Neural crest cell (in vitro differentiated cells): ENCODE results near the gene SEC24D. TPM values are rescaled to one million over a fixed set of nuclear protein-coding genes. Genes with fewer than 3 reads are reported as not detected.
A peak's percentile ranks its signal among the peaks of the same experiment; 100 is the strongest.

Experiments
- DNase-seq: peaks from one replicate; pipeline ENCODE4 v3.0.0; 2021; ENCODE audit warnings: low read depth, mixed read lengths, low spot score
- H3K27ac Mint-ChIP-seq: one replicate; pipeline ENCODE4 v1.8.0; 2021; ENCODE audit warnings: mild to moderate bottlenecking, mixed read lengths; ENCODE audit not compliant: unreplicated experiment
- H3K27me3 Mint-ChIP-seq: 2 replicates; pipeline ENCODE4 v1.8.0; 2021; ENCODE audit warnings: low read depth, mild to moderate bottlenecking, mixed read lengths
- H3K36me3 Mint-ChIP-seq: 2 replicates; pipeline ENCODE4 v1.8.0; 2021; ENCODE audit warnings: low read depth, mild to moderate bottlenecking, mixed read lengths
- H3K4me1 Mint-ChIP-seq: 2 replicates; pipeline ENCODE4 v1.8.0; 2021; ENCODE audit warnings: mixed read lengths
- H3K4me3 Mint-ChIP-seq: one replicate; pipeline ENCODE4 v1.8.0; 2021; ENCODE audit warnings: mild to moderate bottlenecking, mixed read lengths
- H3K9me3 Mint-ChIP-seq: 2 replicates; pipeline ENCODE4 v1.8.0; 2021; ENCODE audit warnings: mixed read lengths
- CTCF ChIP-seq: fragments of 200-600 bp; sonication (generic); conservative IDR thresholded peaks from 2 replicates; pipeline ENCODE4 v1.5.0; 2021; ENCODE audit warnings: antibody characterized with exemption, mild to moderate bottlenecking
- total RNA-seq: library from RNA; stranded (reverse); gene quantifications from 2 replicates; pipeline ENCODE4 v1.2.1, GENCODE V29; 2021

SEC24D gene
- total RNA-seq, 1 donor from 2014 or later = 22.9 TPM

DNA sequence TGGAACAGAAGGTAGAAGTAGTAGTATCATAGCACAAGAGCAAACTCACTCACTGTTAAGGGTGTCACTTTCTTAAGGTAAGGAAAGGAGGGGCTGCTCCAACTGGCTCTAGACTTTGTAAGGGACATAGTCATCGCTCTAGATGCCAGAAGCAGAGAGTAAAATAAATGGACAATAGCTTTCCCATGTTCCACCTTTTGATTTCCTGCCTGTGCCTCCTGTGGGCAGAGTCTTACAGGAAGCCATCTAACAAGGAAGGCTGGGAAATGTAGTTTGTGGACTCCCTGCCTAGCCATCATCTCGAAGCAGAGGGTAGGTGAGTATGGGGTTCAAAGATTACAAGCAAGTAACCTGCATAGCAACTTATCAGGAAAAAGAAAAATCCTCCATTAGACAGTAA, 152.4 kb downstream of the SEC24D start:
- peak overlapping the region; percentile 66 for H3K4me3 Mint-ChIP-seq
- peaks cover 2% of the 10 kb centered on the region for H3K9me3 Mint-ChIP-seq
- no peak for TF ChIP-seq CTCF
- peaks cover 29% of the 10 kb centered on the region for H3K4me1 Mint-ChIP-seq
- no peaks in the 10 kb centered on the region for H3K36me3 Mint-ChIP-seq
- DNase-seq = no peak
- H3K27me3 Mint-ChIP-seq = peaks cover 19% of the 10 kb centered on the region
- no peak overlapping the region for H3K27ac Mint-ChIP-seq

- H3K4me3 Mint-ChIP-seq = peak overlapping the region; percentile 66
Measured at GRCh38 chr4:118682928-118683327, 153.0 kb downstream of the SEC24D start.

DNA sequence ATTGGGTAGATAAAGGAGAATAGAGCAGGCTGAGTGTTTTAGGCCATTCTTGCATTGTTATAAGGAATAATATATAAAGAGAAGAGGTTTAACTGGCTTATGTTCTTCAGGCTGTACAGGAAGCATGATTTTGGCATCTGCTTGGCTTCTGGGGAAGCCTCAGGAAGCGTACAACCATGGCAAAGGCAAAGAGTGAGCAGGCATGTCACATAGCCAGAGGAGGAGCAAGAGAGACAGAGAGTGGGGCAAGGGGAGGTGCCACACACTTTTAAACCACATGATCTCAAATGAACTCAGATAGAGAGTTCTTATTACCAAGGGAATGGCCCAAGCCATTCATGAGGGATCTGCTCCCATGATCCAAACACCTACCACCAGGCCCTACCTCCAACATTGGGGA, 155.1 kb downstream of the SEC24D start:
- Mint-ChIP-seq H3K27me3 (peaks cover 24% of the 10 kb centered on the region), H3K9me3 (peaks cover 2% of the 10 kb centered on the region), H3K36me3 (no peaks in the 10 kb centered on the region), H3K4me1 (peaks cover 15% of the 10 kb centered on the region), H3K27ac (no peak overlapping the region), H3K4me3 (no peak overlapping the region)
- TF ChIP-seq CTCF = no peak
- no peak for DNase-seq

More at GRCh38 chr4:118682928-118683327, 153.0 kb downstream of the SEC24D start:
- no peak for DNase-seq
- TF ChIP-seq CTCF = peak; percentile 62
- peaks cover 2% of the 10 kb centered on the region for H3K9me3 Mint-ChIP-seq
- peaks cover 19% of the 10 kb centered on the region for H3K27me3 Mint-ChIP-seq
- H3K27ac Mint-ChIP-seq = no peak overlapping the region
- no peaks in the 10 kb centered on the region for H3K36me3 Mint-ChIP-seq
- H3K4me1 Mint-ChIP-seq = peaks cover 29% of the 10 kb centered on the region

DNA sequence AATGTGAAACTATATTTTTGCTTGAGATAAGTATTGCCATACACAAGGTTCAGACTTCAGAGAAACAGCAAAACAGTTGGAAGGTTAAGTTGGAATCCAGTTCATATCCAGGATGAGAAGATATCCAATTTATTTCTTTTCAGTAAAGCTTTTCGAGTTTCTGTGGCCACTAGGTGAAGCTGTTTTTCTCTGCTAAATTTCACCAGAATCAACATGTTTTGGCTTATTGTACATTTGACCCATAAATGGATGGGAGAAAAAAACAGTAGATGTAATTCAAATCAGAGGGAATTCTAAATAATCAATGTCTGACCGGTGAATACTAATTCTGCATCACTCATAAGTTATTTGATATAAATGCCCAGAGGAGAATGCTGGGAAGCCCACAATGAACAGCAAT, 159.8 kb downstream of the SEC24D start:
- no peak overlapping the region for H3K4me3 Mint-ChIP-seq
- H3K9me3 Mint-ChIP-seq = no peaks in the 10 kb centered on the region
- peaks cover 37% of the 10 kb centered on the region for H3K27me3 Mint-ChIP-seq
- TF ChIP-seq CTCF = no peak
- no peak overlapping the region for H3K27ac Mint-ChIP-seq
- H3K4me1 Mint-ChIP-seq = no peaks in the 10 kb centered on the region
- no peak for DNase-seq
- no peaks in the 10 kb centered on the region for H3K36me3 Mint-ChIP-seq

Other genes with a start within 250 kb of the SEC24D start
- 53.6 and 58.1 TPM in 2 replicates for gene METTL14, start 150.7 kb downstream of the SEC24D start, total RNA-seq
- gene SYNPO2, start 52.7 kb upstream of the SEC24D start, total RNA-seq = 0.07 and 0.18 TPM in 2 replicates